Hematopoietic multipotent progenitor cell treated with erythropoietin and hydrocortisone succinate and interleukin-3 and kit ligand, for 17 days (in vitro differentiated cells): ENCODE results near the gene TRABD2B.

Source experiments
- DNase-seq: peaks from one replicate; pipeline ENCODE4 v3.0.0-alpha.2; 2015; ENCODE audit warnings: low spot score

The TRABD2B gene

GRCh38 chr1:47992720-47993415 lies 4.3 kb downstream of the TRABD2B start:
- DNase-seq = no peak

GRCh38 chr1:47991673-47992072 lies 5.5 kb downstream of the TRABD2B start:
- no peak for DNase-seq

DNA sequence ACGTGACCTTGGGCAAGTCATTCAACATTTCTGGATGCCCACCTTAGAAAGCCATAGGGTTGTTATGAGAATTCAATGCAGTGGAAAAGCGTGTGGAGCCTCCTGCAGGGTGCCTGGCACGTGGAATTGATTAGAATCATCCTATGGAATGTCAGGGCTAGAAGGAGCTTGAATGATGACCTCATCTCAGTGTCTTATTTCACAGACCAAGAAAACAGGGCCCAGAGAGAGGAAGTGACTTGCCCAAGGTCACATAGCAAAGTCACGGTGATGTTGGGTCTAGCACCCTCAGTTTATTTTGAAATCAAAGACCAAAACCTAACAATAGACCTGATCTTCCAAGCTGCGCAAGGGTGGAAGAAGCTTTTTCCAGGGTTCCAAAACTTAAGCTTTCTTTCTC lies 6.0 kb downstream of the TRABD2B start:
- no peak for DNase-seq

- no peak for DNase-seq
Observed at GRCh38 chr1:47990286-47990685, 6.9 kb downstream of the TRABD2B start.

DNA sequence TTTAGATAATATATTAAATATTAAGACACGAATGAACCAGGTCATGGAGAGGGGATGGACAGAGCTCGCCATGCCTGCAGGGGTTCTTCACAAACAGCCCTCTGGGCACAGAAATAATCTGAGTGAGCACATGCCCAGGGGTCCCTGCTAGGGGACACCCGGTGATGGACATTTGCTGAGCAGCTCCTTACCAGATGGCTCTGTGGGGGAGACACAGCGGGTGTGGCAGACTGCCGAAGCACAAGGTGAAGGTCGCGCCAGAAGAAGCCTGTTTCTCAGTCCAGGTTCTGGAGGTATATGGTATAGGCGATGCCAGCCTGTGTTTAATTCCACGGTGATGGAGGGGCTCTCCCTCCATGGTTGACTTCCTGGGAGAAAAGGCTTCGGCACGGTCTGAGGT lies 9.6 kb downstream of the TRABD2B start:
- no peak for DNase-seq

DNA sequence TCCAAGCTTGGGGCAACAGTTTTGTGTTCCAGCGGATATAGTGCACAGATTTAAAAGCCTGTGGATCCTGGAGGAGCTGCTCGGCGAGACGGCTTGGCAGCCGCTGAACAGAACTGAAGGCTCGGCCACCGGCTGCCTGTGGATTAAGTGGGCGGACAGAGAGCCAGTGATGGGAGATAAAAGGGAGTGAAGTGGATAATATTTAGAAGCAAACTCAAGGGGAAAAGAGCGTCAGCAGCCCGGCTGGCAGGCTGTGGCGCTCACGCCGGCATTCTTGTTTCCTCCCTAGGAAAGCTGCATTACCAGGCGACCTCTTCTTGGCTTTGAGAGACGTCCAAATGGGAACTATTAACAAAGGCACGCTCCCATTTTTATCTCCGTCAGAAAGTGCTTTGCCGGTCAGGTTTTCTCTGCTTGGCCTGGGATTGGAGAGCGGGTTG lies 10.4 kb downstream of the TRABD2B start:
- no peak for DNase-seq

- DNase-seq = no peak
Observed at GRCh38 chr1:47985018-47985417, 12.2 kb downstream of the TRABD2B start.

GRCh38 chr1:47984175-47984789 lies 12.9 kb downstream of the TRABD2B start:
- DNase-seq = no peak

- DNase-seq = no peak
Observed at GRCh38 chr1:47983691-47984090, 13.5 kb downstream of the TRABD2B start.

- DNase-seq = no peak
Observed at GRCh38 chr1:47981667-47982350, 15.4 kb downstream of the TRABD2B start.

GRCh38 chr1:47980501-47980900 lies 16.7 kb downstream of the TRABD2B start:
- no peak for DNase-seq

DNA sequence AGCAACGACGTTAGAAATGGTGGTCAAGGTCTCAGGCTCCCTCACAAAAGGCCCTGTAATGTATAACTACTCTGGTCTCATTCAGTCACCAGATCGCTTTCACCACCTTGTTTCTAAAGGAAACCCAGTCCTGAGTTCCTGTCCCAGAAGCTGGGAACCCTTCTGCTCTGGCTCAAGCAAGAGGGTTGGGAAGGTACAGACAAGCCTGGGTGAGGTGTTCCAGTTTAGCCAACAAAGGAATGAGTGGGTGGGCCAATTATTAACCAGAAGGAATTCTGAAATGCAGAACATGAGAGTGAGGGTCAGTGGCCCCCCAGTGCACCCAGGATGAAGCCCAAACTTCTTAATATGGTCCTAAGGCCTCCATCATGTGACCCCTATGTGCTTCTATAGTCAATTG lies 17.5 kb downstream of the TRABD2B start:
- DNase-seq = no peak

- DNase-seq = no peak
Observed at GRCh38 chr1:47978486-47978885, 18.7 kb downstream of the TRABD2B start.

GRCh38 chr1:47976728-47977127 lies 20.5 kb downstream of the TRABD2B start:
- no peak for DNase-seq

DNA sequence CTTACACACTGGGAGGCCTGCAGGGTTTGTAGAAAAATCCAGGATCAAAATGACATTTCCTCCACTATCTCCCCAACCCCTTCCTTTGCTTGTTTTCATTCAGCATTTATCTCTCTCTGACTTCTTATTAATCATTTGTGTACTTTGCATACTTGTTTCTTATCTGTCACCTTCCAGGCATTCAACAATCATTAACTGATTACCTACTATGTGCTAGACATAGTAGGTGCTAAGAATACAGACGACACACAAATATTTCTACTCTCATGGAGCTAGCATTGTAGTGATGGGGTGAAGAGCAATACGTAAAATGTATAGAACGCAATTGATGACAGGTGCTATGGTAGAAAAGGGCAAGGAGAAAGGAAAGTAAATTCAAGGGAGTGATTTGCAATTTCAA lies 20.9 kb downstream of the TRABD2B start:
- no peak for DNase-seq

GRCh38 chr1:47975302-47975921 lies 21.8 kb downstream of the TRABD2B start:
- DNase-seq = no peak

GRCh38 chr1:47972864-47973432 lies 24.2 kb downstream of the TRABD2B start:
- no peak for DNase-seq

DNA sequence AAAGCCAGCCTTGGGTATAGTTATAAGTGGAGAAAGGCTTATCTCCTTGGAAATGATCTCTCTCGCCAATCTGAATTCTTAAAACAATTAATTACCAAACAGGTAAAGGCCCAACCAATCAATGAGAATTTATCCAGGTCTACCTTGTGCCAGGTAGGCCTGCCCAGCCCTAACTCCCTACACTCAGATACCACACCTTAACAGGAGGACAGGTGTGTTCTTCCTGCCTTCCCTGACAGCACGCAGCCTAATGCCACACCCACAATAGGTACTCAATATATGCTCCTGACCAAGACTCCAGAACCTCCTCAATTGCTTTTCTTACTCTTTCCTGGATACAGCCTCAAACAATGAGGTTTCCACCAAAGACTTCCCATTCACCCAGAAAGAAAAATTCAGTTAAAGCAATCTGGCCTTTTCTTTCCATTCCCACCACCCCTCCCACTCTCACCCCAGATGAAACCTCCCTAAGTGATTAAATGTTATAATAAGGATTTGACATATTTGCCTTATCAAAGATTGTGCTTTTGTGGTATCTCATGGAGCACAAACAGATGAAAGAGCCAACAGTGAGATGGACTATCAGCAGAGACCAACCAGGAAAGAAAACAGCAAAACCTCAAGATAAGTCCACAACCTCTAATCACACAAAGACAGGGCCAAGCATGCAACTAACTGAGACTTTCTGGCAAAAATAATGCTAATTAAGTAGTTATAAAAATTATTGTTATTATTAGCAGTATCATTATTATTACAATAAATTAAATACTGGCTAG lies 25.6 kb downstream of the TRABD2B start:
- DNase-seq = no peak

GRCh38 chr1:47970882-47971281 lies 26.3 kb downstream of the TRABD2B start:
- no peak for DNase-seq

- no peak for DNase-seq
Observed at GRCh38 chr1:47969478-47969877, 27.7 kb downstream of the TRABD2B start.

DNA sequence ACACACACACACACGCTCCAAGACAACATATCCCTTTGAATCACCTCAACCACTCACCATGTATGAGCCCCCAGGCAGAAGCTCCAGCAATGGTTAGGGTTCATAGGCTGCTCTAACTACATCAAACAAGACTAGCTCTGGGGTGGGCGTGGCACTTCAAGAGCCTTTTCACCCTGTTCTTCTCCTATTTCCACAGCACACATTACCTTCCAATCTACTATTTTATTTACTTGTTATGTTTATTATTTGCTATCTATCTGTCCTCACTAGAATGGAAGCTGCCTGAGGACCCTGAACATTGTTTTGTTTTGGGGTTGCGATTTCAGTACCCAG lies 28.7 kb downstream of the TRABD2B start:
- no peak for DNase-seq
